Stimulated activated CD4-positive, alpha-beta T cell treated with anti-CD3 and anti-CD28 coated beads, Interleukin-4, amount 100 ng/mL, for 4 hours (primary cell): ENCODE results near the gene PCYT2.
"Not testable (repeated sequence)": the region's sequence is repeated elsewhere in the genome, so short reads cannot be mapped to it uniquely, and the experiment has no call there.

ENCODE experiments used
- DNase-seq, 2 experiments: peaks; one replicate each; pipeline ENCODE4 v3.0.0-alpha.2; 2020

PCYT2 gene

DNA sequence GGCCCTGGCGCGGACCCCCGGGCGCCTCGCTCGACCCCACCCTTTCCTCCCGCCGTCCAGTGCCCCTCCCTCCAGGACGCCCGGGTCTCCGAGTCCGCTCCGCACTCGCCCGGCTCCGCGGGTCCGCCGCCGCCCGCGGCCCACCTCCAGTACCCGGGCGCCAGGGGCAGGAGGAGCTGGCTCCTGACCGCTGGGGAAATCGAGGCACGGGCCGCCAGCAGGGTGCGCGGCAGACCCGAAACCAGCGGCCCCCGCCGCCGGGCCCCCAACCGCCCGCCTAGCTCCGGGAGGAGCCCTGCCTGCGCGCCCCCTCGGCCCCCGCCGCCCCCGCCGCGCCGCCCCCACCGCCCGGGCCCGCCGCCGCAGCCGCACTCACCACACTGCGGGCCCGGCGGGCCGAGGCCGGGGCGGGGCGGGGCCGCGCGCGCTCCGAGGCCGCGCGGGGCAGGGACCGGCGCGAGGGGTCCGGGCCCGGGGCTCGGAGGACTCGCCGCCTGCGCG, 16.0 kb upstream of the PCYT2 start:
- peak in 1 of 2 experiments; percentile 40 for DNase-seq

DNA sequence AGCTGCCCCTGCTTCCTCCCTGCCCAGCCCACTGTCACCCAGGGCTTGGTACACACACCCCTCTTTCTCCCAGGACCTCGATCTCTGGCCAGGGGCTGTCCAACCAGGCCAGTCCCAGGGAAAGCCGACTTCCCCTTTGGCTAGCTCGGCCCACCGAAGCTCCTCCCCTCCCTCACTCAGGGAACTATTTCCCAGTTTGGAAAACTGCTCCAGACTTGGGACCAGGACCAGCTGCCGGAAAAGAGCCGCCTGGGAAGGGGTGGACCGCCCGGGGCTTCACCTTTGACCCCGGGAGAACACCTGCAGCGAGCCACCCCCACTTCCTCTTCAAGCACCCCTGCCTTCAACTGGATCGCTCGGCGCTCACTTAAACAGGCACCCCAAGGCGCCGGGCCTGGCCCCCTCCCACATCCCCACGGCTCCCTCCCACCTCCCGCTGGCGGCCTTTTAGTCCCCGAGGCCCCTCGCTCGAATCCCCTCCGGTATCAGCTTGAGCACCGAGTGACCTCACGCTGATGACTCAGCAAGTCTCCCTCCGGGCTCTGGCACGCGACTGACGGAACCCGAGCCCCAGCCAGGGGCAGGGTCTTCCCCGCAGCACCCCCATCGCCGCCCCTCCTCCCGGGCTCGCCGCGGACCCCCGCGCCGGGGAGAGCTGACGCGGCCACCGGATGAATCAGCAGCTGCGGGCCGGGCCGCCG, 15.4 kb upstream of the PCYT2 start:
- peak; percentile 69 to 77 for DNase-seq

DNA sequence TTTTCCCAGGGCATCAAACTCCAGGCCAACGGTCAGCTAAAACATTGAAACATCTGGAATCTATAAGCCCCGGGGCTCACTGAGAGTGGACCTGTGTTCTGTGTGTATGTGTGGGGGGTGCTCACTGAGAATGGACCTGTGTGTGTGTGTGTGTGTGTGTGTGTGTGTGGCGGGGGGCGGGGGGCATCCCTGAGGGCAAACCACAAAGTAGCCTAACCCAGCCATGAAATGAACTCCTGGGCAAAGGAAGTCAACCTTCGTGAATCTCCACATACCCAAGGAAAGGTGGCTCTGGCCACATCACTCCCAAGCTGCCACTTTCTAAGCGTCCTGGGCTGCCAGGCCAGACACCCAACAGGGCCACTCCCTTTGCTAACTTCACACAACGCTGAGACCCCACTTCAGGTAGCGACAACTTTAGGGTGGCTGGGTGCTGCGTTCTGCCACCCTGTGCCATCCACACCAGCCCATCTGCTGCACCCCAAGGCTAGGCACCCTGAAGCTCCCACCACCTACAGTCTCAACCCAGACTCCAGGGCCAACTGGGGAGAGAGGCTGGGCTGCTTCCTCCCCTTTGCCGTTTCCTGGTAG, 14.8 kb upstream of the PCYT2 start:
- DNase-seq, result no peak

DNA sequence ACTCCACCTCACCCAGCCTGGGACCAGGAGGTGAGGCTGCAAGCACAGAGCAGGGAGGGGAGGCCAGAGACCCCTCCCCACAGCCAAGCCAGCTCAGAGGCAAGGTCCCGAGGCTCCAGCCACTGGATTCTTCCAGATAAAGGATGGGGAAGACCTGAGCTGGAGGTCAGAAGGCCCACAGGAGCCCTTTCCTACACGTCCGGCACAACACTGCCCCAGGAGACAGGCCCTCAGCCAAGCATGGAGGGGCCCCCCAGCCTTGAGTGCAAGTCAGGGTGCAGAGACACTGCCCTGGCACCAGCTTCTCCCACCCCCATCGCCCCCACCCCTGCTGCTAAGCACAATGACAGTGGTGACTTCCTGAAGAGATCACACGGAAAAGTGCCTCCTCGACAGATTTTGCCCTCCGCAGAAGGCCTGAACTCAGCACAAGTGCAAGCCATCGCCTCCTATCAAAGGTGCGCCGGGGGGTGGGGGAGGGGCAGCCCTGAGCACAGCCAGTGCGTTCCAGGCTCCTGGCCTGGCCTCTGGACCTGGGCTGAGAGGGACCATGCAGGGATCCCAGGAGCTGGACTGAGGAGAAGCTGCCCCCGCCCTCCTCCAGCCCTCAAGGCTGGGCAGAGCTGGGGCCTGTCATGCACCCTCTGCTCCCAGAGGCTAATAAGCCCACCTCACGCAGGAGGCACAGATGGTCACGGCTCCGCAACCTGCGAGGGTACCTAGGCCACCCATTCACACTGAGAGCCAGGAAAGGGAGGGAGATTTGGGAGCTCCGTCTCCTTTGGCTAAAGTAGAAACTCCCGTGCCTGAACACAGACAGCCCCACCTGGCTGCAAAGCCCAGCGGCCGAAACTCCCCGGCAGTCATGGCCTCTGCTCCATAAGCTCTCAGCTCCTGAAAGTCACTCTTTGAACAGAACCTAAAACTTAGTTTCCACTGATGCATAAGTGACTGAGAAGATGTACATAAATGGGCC, 13.6 kb upstream of the PCYT2 start:
- no peak for DNase-seq

DNA sequence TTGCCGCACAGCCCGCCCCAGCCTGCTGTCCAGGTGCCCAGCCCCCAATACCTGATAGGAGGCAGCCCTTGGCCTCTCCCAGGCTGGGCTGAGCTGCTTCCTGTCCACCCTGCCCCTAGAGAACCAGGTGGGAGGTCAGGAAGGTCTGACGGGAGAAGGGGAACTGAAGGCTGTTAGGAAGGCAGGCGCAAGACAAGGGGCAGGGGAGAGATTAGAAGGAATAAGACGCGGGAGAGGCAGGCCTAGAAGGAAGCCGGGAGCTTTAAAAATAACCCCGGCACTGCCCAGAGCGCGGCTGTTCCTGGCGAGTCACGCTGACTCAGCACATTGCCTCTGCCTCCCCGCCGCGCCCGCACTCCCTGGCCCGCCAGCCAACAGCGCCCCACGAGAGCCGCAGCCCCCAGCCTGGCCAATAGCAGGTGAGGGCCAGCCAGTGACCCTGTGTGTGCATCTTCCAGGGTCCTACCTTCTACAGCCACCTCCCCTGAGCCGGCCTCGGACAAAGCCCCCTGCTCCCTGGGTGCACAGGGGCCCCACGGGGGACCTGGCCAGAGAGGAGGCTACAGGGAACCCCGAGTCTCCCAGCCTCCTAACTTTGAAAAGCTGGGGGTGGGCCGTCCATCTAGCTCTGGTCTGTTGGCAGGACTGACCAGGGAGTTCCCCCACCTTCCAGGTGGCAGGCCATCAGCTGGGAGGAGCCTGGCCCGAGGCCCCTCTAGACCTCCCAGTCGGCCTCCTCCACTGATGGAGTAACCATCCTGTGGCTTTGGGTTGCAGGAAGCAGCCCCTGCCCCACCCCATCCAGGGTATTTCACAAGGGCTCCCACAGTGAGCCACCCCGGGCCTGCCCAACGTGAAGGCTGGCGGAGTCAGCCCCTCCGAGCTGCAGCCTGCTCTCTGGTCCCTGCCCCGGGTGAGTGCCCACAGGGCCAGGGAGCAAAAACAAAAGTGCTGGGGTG, 12.4 kb upstream of the PCYT2 start:
- DNase-seq, result no peak

DNA sequence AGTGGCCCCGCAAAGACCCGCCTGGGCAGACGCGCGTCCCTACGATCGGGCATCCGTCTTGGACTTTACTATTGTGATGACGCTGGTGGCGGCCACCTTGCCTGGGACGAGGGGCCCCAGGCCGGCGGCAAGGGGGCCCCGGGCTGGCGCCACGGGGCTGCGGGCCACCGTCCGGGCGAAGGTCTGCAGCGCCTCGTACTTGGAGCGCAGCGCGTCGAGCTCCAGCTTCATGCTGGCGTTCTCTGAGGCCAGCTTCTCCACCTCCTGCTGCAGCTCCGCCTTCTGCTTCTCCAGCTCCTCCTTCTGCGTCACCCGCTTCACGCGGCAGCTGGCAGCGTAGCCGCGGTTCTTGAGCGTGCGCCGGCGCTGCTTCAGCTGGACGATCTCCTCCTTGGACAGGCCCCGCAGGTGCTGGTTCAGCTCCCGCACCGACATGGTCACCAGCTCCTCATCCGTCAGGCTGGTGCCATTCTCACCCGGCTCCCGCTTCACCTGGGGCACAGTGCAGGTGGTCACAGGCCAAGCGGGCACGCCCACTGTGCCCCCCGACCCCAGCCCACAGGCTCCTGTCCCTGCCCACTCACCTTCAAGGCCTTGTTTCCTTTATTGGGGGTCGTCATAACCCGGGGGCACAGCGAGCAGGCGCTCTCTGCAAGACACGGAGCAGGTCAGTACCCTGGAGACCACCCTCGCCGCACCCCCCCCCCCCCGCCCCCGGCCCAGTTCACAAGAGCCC, 11.5 kb upstream of the PCYT2 start:
- DNase-seq, result no peak

DNA sequence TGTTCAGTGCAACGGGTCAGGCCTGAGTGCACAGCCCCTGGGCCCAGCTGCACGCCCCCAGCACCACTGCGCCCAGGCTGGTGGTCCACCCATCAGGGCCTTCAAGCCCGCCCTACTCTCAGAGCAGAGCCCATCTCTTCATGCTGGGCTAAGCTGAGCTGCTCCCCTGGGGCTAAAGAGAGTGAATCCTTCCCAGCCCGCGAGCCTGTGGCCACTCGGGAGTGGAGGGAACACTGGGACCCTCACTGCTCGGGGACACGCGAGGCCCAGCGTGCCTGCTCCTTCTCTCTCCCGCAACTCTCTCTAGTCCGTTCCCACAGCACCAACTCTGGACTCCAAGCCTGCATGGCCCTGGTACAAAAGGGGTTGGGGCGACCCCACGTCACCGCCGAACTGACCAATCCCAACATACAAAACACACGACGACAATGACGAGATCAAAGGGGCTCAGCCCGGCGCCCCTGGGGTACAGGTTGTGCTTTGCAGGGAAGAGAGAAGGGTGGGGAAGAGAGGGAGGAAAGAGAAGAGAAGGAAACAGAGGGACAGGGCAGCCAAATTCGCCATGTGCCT, 10.9 kb upstream of the PCYT2 start:
- no peak for DNase-seq

DNA sequence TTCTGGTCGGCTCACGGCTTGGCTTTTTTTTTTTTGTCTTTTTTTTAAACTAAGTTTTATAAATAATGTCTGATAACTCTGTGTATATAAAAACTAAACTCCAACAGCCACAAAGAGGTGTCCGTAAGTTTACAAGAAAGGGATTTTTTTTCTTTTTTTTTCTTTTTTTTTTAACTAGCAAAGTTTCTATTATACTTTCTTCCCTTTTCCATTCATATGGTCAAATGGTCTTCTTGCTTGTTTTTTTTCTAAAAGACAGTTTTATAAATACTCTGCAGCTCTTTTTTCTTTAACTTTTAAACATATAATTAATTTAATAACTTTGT, 10.3 kb upstream of the PCYT2 start:
- DNase-seq, result no peak

DNA sequence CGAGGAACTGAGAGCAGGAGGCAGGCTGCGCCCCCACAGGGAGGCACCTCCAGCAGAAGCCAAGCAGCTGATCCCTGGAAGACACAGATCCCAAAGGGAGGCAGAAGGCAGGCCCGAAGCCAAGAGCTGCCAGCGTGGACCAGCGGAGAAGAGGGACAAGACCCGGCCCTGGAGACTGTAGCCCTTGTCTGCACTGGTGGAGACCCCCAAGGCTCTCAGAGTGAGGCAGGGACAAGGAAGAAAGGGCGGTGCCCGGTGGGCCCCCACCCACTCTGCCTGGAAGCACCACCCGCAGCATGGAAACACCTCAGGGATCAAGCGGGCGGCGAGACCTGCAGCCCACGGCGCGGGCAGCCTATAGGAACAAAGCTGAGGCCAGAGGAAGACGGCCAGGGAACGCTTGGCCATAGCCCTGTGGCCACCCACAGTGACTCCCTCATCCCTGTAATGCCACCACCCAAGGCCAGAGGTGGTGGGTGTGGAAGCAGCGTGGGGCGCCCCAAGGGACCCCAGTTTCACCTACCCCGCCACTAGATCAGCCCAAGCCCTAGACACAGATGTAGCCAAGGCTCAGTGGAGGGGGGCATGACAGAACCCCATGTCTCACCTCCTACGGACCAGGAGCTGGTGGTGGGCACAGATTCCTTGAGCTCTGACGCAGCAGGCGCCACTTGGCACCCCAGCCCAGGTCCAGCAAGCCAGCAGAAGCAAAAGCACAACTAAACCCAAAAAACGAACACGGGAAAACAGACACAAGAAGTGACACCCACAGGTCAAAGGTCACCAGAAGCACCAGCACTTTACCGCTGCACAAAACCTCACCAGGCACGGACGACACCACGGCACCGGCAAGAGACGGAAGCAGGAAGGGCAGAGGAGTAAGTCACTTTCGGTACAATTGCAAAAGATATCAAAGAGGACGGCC, 9.7 kb upstream of the PCYT2 start:
- DNase-seq, result no peak

DNA sequence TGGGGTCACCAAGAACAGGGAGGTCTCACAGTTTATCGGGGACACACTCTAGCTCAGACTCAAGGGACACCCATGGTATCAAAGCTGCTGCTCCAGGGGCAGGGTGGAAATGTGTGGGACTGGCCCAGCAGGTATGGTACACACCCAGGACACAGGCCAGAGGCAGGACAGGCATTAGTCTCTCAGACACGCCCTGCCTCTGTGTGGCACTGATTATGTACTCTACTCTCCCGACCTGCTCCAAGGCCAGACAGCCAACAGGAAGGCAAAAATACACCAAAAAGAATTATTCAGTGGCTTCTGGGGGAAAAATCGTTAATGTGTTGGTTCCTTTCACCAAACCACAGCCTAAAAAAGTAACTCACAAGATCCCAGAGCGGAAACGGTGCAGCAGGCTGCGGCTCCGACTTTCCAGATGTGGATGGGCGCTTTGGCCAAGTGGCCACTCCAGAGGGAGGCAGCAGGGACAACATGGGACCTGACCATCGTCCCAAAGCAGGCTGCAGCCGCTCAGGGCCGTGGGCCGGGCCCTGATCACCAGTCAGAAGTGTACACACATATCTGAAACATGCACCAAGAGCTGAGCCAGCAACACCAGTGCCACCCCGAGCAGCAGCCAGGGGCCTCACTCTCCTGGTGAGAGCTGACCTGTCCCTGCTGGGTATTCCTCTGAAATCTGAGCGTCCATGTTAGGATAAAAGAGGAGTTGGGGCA, 7.8 kb upstream of the PCYT2 start:
- DNase-seq, result no peak

DNA sequence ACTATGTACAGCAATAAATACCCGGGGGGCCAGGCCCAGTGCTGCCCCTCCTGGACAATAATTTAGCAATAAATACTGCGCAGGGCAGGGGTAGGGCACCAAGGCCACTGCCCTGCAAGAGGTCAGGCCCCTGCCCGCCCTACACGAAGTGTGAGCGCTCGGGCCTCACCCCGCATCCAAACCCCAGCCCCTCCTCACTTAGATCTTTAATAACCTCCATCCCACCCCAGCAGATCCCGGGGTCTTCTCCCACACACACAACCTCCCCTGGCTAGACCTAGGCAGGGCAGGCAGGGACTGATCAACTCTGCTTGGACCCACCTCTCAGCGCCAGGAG, 7.1 kb upstream of the PCYT2 start:
- not testable (repeated sequence) for DNase-seq

DNA sequence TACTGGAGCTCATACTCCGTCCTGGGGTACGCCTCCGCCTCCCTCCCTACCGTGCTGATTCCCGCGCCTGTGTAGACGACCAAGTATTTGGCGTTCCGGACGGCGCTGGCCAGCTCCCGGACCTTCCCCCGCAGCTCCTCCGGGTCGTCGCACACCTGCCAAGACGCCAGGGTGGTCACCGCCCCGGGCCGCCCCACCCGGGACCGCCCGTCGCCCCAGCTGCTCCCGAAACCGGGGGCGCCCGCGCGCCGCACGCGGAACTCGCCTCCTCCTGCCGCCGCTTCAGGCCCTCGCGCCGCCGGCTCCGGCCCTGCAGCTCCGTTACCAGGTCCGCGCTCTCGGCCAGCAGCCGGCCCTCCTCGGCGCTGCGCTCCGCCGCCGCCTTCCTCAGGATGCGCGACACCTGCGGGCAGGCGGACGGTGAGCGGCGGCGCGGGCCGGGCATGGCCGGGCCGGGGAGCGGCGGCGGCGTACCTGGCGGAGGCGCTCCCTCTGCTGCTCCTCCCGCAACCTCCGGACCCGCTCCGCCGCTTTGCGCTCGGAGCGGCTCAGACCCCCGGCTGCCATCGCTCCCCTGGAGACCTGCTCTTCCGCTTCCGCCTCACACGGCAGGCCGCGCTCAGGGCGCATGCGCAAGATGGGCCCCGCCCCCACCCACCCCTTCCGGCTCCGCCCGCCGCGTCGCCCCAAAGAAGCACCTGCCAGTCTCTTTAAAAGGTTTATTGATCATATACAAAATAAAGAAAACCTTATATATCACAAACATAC, 6.5 kb upstream of the PCYT2 start, which contains the start of gene SIRT7:
TSS of gene SIRT7 (minus strand) at position 612 of the 768 bp plus-strand sequence. CDS start at position 567, 45 bp downstream.
- DNase-seq, result peak; percentile 79 to 80

DNA sequence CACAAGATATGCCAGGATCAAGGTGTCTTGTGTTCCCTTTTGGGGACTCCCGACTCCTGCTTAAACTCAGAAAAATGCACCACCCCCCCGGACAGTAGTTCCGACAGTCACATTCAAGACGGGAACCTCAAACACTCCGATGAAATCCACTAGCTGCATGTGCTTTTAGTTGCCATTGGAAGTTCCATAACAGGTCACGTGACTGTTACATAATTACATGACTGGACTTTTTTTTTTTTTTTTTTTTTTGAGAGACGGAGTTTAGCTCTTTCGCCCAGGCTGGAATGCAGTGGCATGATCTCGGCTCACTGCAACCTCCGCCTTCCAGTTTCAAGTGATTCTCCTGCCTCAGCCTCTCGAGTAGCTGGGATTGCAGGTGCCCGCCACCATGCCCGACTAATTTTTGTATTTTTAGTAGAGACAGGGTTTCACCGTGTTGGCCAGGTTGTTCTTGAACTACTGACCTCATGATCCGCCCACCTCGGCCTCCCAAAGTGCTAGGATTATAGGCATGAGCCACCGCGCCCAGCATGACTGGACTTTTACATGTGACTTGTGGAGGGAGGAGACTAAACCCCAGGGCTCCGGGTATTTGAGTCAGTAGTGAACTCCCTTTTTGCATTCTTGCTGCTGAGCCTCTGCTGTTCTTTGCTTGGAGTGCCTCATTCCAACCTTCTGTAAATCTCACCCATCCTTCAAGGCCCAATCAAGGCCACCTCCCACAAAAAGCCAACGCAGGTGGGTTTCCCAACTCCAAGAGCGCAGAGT, 5.2 kb upstream of the PCYT2 start:
- DNase-seq, result no peak

DNA sequence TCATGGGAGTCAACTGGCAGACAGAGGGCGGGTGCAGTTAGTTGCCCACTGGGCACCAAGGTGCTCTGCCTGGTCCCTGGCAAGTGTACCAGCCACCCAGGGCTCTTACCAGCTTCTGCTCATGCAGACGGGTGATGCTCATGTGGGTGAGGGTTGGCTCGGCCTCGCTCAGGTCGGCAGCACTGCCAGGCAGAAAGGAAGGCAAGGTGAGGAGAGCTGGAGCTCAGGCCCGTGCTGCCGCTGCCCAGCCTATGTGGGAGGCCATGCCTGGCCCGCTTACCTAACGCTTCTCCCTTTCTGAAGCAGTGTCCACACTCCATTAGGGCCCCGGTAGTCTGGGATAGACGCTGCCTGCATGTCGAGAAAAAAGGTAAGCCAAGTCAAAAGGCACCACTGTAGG, 4.1 kb upstream of the PCYT2 start:
- DNase-seq, result no peak

DNA sequence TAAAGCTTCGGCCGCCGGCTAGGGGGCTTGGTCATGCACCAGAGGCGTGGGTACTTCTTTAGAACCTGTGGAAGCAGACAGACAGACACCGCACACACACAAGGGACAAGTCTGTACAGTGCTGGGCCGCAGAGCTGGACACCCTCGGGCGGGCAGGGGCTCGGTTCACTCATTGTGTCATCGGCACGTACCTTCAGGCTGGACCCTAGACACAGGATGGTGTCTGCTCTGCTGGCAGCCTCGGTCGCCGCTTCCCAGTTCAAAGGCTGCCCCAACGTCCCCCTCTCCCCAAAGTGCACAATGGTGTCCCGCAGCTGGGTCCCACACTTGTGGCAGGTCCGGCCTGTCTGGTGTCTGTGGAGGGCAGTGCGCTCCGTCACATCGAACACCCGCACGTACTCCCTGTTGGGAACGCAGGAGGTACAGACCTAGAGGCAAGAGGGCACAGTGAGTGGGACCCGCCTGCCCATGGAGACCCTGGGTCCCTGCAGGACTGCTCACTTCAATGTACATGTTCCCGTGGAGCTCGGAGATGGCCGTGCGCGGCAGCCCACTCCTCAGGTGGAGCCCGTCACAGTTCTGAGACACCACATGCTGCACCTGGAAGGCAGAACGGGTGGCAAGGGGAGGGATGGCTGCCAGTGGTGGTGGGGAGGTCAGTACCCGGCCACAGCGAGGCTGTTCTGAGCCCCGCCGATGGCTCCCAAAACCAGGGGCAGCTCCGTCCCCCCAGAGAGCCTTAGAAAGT, 3.1 kb upstream of the PCYT2 start:
- DNase-seq, result no peak

DNA sequence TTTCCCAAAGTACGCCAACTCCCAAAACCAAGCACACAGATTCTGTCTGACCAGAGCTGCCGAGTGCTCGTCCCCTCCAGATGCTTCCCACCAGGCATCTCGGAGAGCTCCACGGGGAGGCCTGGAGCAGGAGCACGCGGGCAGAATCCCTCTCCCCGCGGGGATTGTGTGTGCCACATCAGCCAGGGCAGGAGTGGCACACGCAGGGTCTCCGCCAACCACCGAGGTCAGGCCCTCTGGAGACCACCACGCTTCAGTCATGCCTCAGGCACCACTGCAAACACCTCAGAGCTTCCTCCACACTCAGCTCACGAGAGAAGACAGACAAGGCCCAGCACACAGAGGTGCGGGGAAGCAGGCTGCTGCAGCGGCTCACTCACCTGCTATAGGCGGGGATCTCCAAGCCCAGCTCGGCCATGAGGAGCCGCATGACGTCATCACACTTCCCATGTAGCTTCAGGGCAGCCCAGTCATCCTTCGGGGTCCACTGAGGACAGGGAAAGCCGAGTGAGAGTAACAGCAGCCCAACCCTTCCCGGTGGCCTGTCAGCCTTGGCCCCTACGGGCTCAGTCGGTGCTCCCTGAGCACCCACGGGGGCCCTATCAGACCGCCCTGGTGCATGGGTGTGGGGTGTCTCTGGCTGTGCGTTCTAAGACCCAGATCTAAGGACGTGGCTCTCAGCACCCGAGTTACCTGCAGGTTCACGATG, 2.3 kb upstream of the PCYT2 start:
- DNase-seq, result no peak
